ENCODE measurements around the gene TMPRSS2.

Gene TMPRSS2

DNA sequence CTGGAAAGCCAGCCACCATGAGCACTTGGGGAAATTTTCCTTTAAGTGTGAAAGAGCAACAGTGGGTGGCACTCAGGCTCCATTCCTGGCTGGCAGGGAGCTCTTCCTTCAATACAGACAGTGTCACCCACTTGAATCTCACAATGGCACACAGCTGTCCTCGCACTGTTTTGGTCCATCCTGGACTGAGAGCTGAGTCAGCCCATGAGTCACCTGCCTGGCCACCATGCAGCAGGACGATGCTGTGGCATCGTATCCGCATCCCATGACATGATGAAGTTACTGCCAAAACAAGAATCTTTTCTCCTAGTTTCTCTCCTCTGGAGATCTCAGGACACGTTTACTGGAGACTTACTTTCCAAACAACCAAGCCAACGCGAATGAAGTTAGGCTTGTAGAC lies 6.0 kb downstream of the TMPRSS2 start:
- peaks cover 43 to 56% of the 10 kb centered on the region in 2 donors for H3K27me3 Mint-ChIP-seq
- H3K4me3 Mint-ChIP-seq: no peak overlapping the region
- no peaks in the 10 kb centered on the region for H3K9me3 Mint-ChIP-seq
- no peak for ATAC-seq (replicated peaks)
- no peak for DNase-seq
- H3K4me1 Mint-ChIP-seq: no peaks in the 10 kb centered on the region
- H3K36me3 Mint-ChIP-seq: no peaks in the 10 kb centered on the region
- H3K27ac Mint-ChIP-seq: no peak overlapping the region

DNA sequence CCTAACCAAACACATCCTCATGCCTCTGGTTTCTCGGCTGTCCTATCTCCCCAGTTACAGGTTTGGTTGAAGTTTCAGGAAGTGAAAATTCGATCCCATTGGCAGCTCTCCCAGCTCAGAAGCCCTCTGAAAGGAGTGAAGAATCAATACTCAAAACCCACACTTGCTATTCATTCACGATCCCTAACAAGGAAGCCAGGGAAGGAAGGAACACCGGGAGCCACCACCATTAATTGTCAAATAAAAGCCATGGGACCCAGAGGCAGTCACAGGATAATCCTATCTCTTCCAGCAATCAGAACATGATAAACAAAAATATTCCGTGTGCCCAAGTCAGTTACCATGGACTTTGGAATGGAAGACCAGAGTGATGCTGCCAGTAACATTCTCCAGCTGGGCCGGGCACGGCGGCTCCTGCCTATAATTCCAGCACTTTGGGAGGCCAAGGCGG lies 7.0 kb downstream of the TMPRSS2 start:
- DNase-seq (no peak), ATAC-seq (replicated peaks) (no peak)
- H3K4me1 Mint-ChIP-seq: no peaks in the 10 kb centered on the region
- H3K27ac Mint-ChIP-seq: no peak overlapping the region
- peaks cover 34 to 46% of the 10 kb centered on the region in 2 donors for H3K27me3 Mint-ChIP-seq
- H3K36me3 Mint-ChIP-seq: no peaks in the 10 kb centered on the region
- H3K4me3 Mint-ChIP-seq: no peak overlapping the region
- H3K9me3 Mint-ChIP-seq: no peaks in the 10 kb centered on the region

GRCh38 chr21:41500363-41500762 lies 7.6 kb downstream of the TMPRSS2 start:
- Mint-ChIP-seq H3K4me1 (no peaks in the 10 kb centered on the region), H3K27me3 (peaks cover 32 to 43% of the 10 kb centered on the region in 2 donors), H3K9me3 (no peaks in the 10 kb centered on the region), H3K4me3 (no peak overlapping the region), H3K36me3 (no peaks in the 10 kb centered on the region), H3K27ac (no peak overlapping the region)
- DNase-seq (no peak), ATAC-seq (replicated peaks) (no peak)

DNA sequence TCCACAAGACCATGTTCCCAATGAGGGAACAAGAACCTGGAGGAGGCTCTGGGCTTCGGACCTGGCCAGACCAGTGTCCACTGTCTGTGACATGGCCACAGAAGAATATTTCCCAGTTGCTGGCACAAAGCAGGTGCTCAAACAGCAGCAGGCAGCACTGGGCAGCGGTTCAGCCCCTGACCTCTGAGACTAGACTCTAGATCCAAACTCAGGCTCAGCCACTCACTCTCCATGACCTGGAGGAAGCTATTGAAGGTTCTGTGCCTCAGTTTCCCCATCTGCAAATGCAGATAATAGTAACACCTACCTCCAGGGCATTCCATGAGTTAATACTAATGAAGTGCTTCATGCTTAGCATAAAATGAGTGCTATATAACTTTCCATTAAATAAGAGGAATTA lies 8.0 kb downstream of the TMPRSS2 start:
- DNase-seq (no peak), ATAC-seq (replicated peaks) (no peak)
- no peaks in the 10 kb centered on the region for H3K36me3 Mint-ChIP-seq
- H3K4me3 Mint-ChIP-seq: no peak overlapping the region
- no peaks in the 10 kb centered on the region for H3K9me3 Mint-ChIP-seq
- H3K4me1 Mint-ChIP-seq: no peaks in the 10 kb centered on the region
- no peak overlapping the region for H3K27ac Mint-ChIP-seq
- H3K27me3 Mint-ChIP-seq: peaks cover 29 to 39% of the 10 kb centered on the region in 2 donors

DNA sequence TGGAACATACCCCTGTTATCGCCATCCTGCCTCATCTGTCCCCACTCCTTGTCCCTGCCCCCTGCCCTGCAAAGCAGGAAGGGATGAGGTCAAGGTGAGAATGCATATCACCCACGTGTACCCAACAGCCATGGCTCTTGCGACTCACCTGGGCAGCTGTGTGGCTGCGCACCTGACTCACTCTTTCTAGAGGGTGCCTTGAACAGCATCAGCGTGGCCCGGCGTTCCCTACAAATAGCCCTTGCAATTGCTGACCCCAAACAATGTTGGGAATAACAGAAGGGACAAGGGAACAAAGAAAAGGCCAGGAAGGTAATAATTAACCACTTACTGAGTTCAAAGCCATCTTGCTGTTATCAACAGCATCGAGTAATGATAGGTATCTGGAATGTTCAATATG lies 10.2 kb downstream of the TMPRSS2 start:
- Mint-ChIP-seq H3K27ac (no peak overlapping the region), H3K9me3 (no peaks in the 10 kb centered on the region), H3K36me3 (no peaks in the 10 kb centered on the region), H3K27me3 (peaks cover 29% of the 10 kb centered on the region in 2 donors), H3K4me3 (no peak overlapping the region), H3K4me1 (no peaks in the 10 kb centered on the region)
- DNase-seq: no peak
- no peak for ATAC-seq (replicated peaks)

DNA sequence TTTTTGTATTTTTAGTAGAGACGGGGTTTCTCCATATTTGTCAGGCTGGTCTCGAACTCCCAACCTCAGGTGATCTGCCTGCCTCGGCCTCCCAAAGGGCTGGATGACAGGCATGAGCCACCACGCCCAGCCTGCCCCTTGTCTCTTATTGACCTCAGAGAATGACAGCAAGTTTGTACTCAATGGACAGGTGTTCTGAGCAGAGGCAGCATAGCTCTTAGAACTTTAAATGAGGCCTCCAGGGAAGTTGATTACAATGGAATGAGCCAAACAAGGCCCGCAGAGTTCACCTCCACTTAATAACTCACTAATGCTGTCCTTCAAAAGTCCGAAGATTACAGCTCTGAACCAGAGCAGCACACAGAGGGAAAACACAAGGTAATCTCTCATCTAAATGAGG lies 10.9 kb downstream of the TMPRSS2 start:
- DNase-seq: no peak
- H3K36me3 Mint-ChIP-seq: no peaks in the 10 kb centered on the region
- H3K4me3 Mint-ChIP-seq: no peak overlapping the region
- H3K27me3 Mint-ChIP-seq: peaks cover 27 to 29% of the 10 kb centered on the region in 2 donors
- ATAC-seq (replicated peaks): no peak
- H3K4me1 Mint-ChIP-seq: no peaks in the 10 kb centered on the region
- H3K27ac Mint-ChIP-seq: no peak overlapping the region
- H3K9me3 Mint-ChIP-seq: no peaks in the 10 kb centered on the region

GRCh38 chr21:41494242-41494641 lies 13.7 kb downstream of the TMPRSS2 start:
- Mint-ChIP-seq H3K4me1 (no peaks in the 10 kb centered on the region), H3K36me3 (no peaks in the 10 kb centered on the region), H3K27ac (no peak overlapping the region), H3K4me3 (no peak overlapping the region), H3K27me3 (peaks cover 26 to 28% of the 10 kb centered on the region in 2 donors), H3K9me3 (no peaks in the 10 kb centered on the region)
- DNase-seq (no peak), ATAC-seq (replicated peaks) (no peak)

- Mint-ChIP-seq H3K9me3 (no peaks in the 10 kb centered on the region), H3K27ac (no peak overlapping the region), H3K36me3 (no peaks in the 10 kb centered on the region), H3K4me3 (no peak overlapping the region), H3K4me1 (no peaks in the 10 kb centered on the region), H3K27me3 (peaks cover 41 to 43% of the 10 kb centered on the region in 2 donors)
- no peak for ATAC-seq (replicated peaks)
- DNase-seq: no peak
Measured at GRCh38 chr21:41491412-41491811, 16.5 kb downstream of the TMPRSS2 start.

DNA sequence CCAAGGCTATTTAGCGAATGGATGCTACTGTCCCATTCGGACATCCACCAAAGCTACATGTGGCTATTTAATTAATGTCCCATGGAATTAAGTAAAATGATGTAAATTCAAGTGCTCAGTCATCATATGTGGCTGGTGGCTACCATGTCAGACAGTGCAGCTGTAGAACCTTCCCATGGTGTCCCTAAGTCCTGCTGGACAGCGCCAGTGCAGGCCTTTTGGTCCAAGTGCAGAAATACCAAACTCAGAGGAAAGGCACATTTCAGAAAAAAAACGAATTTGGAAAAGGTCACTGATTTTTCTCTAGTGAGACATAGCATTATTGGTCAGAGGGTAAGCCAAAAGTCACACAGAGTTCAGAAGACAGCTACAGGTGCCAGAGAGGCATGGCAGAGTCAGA lies 17.6 kb downstream of the TMPRSS2 start:
- Mint-ChIP-seq H3K9me3 (no peaks in the 10 kb centered on the region), H3K4me3 (no peak overlapping the region), H3K36me3 (no peaks in the 10 kb centered on the region), H3K4me1 (no peaks in the 10 kb centered on the region), H3K27ac (no peak overlapping the region), H3K27me3 (peaks cover 42 to 45% of the 10 kb centered on the region in 2 donors)
- no peak for ATAC-seq (replicated peaks)
- no peak for DNase-seq

DNA sequence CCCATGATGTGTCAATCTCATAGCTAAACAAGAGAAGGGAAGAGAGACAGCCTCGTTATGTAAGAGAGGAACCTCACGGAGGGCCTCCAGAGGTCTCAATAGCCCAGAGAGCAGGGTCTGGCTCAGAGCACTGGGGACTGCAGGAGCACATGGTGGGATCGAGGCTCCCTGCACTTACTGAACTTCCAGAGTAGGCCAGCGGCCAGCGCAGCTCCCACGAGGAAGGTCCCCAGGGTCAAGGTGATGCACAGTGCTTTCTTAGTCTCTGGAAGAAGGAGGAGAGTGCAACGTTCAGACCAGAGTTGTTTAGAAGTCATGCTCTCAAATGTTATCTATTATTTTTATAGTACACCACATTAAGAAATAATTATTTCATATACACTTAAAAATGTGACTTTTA lies 18.6 kb downstream of the TMPRSS2 start:
- DNase-seq (no peak), ATAC-seq (replicated peaks) (no peak)
- no peaks in the 10 kb centered on the region for H3K4me1 Mint-ChIP-seq
- no peak overlapping the region for H3K27ac Mint-ChIP-seq
- peaks cover 42 to 45% of the 10 kb centered on the region in 2 donors for H3K27me3 Mint-ChIP-seq
- no peaks in the 10 kb centered on the region for H3K36me3 Mint-ChIP-seq
- H3K4me3 Mint-ChIP-seq: no peak overlapping the region
- no peaks in the 10 kb centered on the region for H3K9me3 Mint-ChIP-seq

DNA sequence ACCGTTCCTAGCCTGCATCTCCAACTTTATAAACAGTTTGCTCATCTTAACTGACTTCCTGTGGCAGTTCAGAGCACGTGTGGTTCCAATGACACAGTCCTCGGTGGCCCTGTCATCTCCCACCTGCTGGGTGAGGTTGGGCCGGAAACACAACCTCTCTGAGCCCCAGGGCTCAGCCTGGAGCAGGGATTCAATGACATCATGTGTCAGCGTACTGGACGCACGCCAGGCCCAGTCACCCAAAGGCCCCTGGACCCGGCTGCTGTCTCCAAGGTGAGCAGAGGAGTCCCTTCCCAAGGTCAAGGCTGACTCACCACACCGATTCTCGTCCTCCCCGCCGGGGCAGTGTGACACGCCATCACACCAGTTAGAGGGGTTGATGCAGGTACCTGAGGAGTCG lies 19.9 kb downstream of the TMPRSS2 start:
- H3K4me3 Mint-ChIP-seq: no peak overlapping the region
- no peak for ATAC-seq (replicated peaks)
- H3K36me3 Mint-ChIP-seq: no peaks in the 10 kb centered on the region
- H3K27ac Mint-ChIP-seq: no peak overlapping the region
- H3K9me3 Mint-ChIP-seq: no peaks in the 10 kb centered on the region
- H3K27me3 Mint-ChIP-seq: peaks cover 35 to 40% of the 10 kb centered on the region in 2 donors
- no peak for DNase-seq
- no peaks in the 10 kb centered on the region for H3K4me1 Mint-ChIP-seq

GRCh38 chr21:41487082-41487481 lies 20.9 kb downstream of the TMPRSS2 start:
- Mint-ChIP-seq H3K4me3 (no peak overlapping the region), H3K9me3 (no peaks in the 10 kb centered on the region), H3K36me3 (no peaks in the 10 kb centered on the region), H3K27ac (no peak overlapping the region), H3K4me1 (no peaks in the 10 kb centered on the region), H3K27me3 (peaks cover 30 to 33% of the 10 kb centered on the region in 2 donors)
- ATAC-seq (replicated peaks): no peak
- DNase-seq: no peak

DNA sequence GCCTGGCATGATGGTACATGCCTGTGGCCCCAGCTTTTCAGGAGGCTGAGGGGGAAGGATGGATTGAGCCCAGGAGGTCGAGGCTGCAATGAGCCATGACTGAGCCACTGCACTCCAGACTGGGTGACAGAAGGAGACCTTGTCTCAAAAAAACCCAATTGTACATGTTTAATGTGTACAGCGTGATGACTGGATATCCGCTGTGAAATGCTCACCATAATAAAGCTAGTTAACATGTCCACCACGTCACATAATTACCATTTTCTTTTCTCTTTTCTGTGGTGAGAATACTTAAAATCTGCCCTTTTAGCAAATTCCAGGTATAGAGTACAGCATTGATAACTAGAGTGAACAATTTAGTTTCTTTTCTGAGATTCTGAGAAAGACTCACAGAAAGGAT lies 24.0 kb downstream of the TMPRSS2 start:
- Mint-ChIP-seq H3K27me3 (peaks cover 28 to 29% of the 10 kb centered on the region in 2 donors), H3K4me1 (peaks cover 0 to 3% of the 10 kb centered on the region in 2 donors), H3K9me3 (no peaks in the 10 kb centered on the region), H3K4me3 (no peak overlapping the region), H3K27ac (no peak overlapping the region), H3K36me3 (no peaks in the 10 kb centered on the region)
- no peak for DNase-seq
- ATAC-seq (replicated peaks): no peak

- no peaks in the 10 kb centered on the region for H3K36me3 Mint-ChIP-seq
- H3K9me3 Mint-ChIP-seq: no peaks in the 10 kb centered on the region
- no peak for DNase-seq
- peaks cover 1 to 3% of the 10 kb centered on the region in 2 donors for H3K4me1 Mint-ChIP-seq
- H3K27ac Mint-ChIP-seq: no peak overlapping the region
- peaks cover 24 to 27% of the 10 kb centered on the region in 2 donors for H3K27me3 Mint-ChIP-seq
- ATAC-seq (replicated peaks): no peak
- no peak overlapping the region for H3K4me3 Mint-ChIP-seq
Measured at GRCh38 chr21:41483415-41483814, 24.5 kb downstream of the TMPRSS2 start.

DNA sequence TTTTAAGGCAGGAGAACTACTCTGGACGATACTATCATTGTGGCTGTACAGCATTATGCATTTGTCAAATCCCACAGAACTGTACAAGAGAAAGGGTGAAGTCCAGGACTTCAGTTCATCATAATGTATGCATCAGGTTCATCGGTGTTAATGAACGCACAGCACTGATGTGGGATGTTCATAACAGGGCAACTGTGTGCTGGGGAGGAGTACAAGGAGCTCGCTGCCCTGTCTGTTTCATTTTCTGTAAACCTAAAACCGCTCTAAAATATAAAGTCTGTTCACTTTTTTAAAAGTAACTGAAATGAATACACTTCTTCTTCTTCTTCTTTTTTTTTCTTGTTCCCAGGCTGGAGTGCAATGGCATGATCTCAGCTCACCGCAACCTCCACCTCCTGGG lies 25.0 kb downstream of the TMPRSS2 start:
- no peaks in the 10 kb centered on the region for H3K9me3 Mint-ChIP-seq
- ATAC-seq (replicated peaks) (no peak), DNase-seq (no peak)
- H3K27me3 Mint-ChIP-seq: peaks cover 23 to 24% of the 10 kb centered on the region in 2 donors
- no peak overlapping the region for H3K27ac Mint-ChIP-seq
- peaks cover 3 to 5% of the 10 kb centered on the region in 2 donors for H3K4me1 Mint-ChIP-seq
- H3K4me3 Mint-ChIP-seq: no peak overlapping the region
- no peaks in the 10 kb centered on the region for H3K36me3 Mint-ChIP-seq

DNA sequence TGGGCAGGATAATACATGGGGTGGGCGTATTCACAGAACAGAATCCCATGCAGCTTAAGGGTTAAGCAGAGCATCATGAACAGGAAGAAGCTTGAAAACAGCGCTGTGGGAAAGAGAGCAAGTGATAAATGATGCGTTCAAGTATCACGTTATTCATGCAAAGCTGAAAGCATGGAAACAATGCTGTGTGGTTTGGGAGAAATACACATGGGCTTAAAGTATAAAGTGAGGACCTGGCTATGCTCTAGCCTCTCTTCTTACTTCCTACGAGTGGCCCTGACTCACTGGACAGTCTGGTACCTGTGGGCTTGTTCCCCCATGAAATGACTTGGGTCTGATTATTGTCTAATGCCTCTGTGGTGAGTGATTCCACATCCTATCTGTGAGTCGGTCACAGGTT lies 25.7 kb downstream of the TMPRSS2 start:
- Mint-ChIP-seq H3K27me3 (peaks cover 27 to 28% of the 10 kb centered on the region in 2 donors), H3K27ac (no peak overlapping the region), H3K4me1 (peaks cover 3 to 12% of the 10 kb centered on the region in 2 donors), H3K36me3 (no peaks in the 10 kb centered on the region), H3K9me3 (no peaks in the 10 kb centered on the region), H3K4me3 (no peak overlapping the region)
- DNase-seq: no peak
- no peak for ATAC-seq (replicated peaks)

Measured in stimulated activated naive B cell treated with anti-CD40 and anti-IgM and Interleukin-4, amounts not matched to agents 10 μg/mL and 1 μg/mL and 100 μg/mL, for 72 hours (primary cell).